GM18526 (cell line): Measurements from ENCODE around the gene FAM120B.

Experiments
- POLR2A ChIP-seq: IDR thresholded peaks from 3 replicates; pipeline ENCODE4 v1.6.1; 2011; ENCODE audit not compliant: insufficient read length; ENCODE audit errors: extremely low read depth

The FAM120B gene

GRCh38 chr6:170269151-170269845, 37.3 kb upstream of the FAM120B start:
- no peak for TF ChIP-seq POLR2A

DNA sequence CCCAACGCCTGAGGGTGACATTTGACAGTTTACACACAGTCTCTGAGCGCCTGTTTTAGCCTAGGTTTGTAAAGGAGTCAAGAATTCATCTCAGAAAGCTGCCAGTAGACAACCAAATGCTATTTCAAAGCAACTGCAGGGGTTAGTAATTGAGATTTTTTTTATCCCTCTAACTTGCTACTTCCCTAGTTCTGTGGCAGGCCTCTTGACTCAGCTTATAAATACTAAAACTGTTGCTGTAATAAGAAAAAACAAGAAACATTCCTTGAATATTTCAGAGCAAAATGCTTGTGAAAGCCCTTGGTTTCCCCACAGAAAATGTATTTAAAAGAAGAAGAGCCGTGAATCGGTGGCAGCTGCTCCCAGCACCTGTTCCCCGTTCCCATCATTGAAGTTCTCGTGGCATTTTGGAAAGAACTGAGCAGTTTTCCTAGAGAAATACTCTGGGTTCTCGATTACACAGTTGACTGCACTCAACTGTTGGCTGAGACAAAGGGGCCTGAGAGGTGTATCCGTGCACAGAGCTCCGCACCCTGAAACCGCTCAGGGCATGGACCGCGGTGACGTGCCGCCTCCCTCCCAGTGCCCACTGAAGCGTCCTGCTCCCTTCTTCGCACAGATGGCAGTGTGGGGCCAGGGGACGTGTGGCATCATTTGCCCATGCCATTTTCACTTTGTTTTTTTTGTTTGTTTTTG, 36.6 kb upstream of the FAM120B start:
- TF ChIP-seq POLR2A = no peak

- no peak for TF ChIP-seq POLR2A
Measured at GRCh38 chr6:170270984-170271593, 35.5 kb upstream of the FAM120B start.

DNA sequence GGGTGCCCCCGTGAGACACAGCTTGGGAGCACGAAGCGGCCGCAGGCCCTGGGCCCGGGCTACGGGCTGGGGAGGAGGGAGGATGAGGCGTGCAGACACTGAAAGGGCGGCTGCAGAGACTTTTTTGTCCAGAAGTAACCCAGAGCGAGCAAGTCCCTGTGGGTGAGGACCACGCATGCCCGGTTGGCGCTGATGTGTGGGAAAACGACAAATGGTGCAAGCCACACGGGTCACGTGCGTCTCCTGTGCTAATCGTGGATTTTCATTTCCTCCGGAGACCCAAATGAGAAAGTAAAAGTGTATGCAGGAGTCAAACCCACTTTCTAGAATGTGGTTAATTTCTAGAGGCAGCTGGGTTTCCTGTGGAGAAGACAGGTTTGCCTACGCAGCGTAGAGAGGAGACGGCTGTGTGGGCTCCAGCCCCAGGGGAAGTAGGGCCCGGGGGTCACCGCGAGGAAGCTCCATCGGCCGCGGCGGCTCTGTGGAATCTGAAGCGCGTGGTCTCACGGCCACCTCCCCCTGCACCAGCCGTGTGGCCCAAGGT, 34.7 kb upstream of the FAM120B start:
- TF ChIP-seq POLR2A = peak; percentile 8

- TF ChIP-seq POLR2A = no peak
Measured at GRCh38 chr6:170272341-170273065, 34.1 kb upstream of the FAM120B start.

GRCh38 chr6:170273191-170273590, 33.4 kb upstream of the FAM120B start:
- no peak for TF ChIP-seq POLR2A

- TF ChIP-seq POLR2A = no peak
Measured at GRCh38 chr6:170273681-170274080, 32.9 kb upstream of the FAM120B start.

DNA sequence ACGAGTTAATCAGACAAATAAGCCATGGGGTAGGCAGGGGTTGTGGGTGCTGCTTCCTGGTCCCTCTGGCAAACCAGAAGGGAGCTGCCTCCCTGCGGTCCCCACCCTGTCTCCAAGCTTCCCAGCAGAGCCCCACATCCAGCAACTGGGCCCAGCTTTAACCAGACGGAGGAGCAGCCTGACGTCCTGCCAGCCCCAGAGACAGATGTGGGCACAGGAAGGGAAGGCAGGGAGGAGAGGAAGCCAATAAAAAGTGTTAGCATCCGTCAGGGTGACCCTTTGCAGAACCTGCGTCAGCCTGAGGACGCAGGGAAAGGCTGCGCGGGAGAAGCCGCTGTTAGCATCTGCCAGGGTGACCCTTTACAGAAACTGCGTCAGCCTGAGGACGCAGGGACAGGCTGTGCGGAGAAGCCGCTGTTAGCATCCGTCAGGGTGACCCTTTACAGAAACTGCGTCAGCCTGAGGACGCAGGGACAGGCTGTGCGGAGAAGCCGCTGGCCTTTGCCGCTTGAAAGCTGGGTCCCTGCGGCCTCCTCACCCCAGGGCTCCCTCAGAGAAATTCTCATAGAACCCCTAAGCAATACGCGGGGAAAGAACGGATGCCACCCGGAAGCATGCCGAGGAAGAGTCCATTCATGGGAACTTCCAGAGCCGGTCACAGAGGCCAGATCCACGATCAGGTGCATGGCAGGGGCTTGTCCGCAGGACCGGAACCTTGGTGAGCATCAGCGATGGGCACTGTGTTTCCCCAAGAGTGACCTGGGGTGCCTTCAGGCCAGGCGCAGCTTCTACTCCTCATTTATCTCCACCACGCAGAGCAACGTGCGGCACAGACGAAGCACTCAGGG, 31.6 kb upstream of the FAM120B start:
- no peak for TF ChIP-seq POLR2A

DNA sequence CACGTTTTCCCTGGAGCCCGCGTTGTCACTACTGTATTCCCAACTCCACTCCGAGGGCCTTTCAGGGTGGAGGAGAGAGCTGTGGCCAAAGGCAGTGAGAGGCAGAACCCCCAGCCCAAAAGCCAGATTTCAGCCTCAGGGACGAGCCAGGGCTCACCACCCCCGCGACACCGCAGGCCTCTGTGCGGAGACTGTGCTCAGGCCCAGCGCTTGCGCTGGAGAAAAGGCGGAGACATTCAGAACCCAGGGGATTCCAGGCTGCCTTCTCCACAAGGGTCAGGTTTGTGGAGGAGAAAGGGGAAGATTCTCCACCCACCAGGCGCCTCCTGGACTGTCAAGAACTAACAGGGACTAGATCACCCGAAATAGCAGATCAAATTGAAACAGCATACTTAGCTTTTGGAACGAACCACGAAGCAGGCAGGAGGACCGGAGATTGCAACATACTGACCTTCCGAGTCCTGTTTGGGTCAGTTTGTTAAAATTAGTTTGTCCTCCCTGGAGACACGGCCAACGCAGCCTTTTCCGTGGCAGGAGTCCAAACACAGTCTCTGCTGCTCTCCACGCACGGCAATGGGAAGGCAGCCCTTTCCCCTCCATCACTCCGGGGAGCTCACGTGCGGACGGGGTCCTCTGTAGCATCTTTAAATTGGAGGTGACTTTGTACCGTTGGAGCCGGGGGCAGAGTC, 30.0 kb upstream of the FAM120B start:
- TF ChIP-seq POLR2A = no peak

- TF ChIP-seq POLR2A = no peak
Measured at GRCh38 chr6:170277893-170278742, 28.4 kb upstream of the FAM120B start.

DNA sequence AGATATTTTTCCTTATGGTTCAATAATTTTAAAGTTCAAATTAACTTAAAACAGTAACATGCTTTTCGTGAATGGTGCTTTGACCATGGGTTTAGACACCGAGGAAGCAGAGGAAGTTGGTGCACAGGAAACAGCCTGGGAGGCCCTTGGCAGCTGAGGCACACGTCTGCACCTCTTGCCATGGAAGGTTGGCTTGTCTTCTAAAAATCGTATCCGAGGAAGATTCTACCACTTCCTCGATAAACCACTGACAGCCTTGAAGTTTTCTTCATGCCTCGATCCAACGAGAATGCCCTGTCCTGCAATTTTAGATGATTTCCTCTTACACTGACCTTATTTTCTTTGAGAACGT, 27.8 kb upstream of the FAM120B start:
- TF ChIP-seq POLR2A = no peak

DNA sequence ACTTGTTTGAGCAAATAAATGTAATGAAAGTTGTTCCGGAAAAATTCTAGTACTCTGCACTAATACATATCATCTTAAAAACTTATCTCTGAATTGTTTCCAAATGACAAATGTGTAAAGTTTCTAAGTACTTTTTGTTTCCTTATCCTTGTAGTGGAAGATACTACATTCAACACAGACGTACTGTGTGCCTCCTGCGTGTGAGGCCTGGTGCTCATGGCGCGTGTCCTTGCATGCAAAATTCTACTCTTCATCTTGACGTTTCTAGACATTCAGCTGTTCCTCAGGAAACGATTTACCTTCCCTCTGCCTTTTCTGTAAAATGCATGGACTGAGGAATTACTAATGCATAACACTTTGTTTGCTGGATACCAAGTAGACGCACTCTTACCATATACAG, 27.1 kb upstream of the FAM120B start:
- TF ChIP-seq POLR2A = no peak
